Measurements from ENCODE around the gene ABCA3. TPM values are rescaled to one million over a fixed set of nuclear protein-coding genes. Genes with fewer than 3 reads are reported as not detected.

ABCA3 gene
- total and polyA plus RNA-seq, 2 experiments from 2014 or later: 3.0 to 4.1 TPM

DNA sequence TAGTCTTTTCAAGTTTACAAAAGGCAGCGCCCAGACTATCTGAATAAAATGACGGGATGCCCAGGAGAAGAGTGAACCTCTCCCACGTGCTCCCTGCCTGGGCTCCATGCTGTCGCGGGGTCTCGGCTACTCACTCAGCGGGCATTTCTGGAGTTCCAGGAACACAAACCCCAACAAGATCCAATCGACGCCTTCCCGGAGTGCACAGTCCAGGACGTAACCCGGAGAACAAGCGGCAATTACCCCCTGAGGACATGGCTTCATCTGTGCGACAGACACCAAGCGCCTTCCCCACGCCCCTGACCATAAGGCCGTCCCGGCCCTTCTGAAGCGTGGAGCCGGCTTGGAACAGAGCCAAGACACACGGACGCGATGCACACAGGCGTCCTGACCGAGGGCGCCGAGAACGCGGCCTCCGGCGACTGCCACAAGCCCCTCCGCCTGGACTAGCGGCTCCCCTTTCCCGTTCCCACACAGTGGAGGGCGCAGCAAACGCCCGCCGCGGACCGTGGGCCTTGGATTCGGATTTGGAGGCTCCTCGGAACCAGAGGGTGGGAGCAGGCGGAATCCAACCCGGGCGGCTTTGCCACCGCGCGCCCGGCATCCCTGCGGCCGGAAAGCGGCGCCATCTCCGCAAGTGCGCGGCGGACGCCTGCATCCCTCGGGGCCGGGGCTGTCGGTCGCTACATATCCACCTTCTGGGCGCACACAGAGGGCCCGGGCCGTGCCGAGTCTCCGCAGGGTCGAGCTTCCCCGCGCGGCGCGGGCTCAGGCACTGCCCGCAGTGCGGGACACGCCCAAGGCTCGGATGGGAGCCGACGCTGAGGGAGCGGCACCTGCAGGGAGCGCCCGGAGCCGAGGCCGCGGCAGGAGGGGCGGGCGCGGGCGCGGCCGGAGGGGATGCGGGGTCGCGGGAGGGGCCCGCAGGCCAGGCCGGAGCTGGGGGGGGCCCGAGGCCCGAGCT lies 725 bp downstream of the ABCA3 start:
- peaks cover 5% of the 10 kb centered on the region for H3K4me1 Mint-ChIP-seq
- H3K36me3 Mint-ChIP-seq (ENCODE audit: low read depth): peaks cover 7% of the 10 kb centered on the region
- Histone ChIP-seq H3K27me3 (ENCODE audit: insufficient read depth) (peaks cover 57% of the 10 kb centered on the region), H3K4me3 (peak overlapping the region; percentile 74), H3K4me1 (ENCODE audit: insufficient read depth) (no peaks in the 10 kb centered on the region), H3K27ac (ENCODE audit: low read depth) (no peak overlapping the region), H2AFZ (peak overlapping the region; percentile 98), H3K9me2 (ENCODE audit: insufficient read depth) (no peaks in the 10 kb centered on the region), H3K79me2 (replicated peaks; ENCODE audit: insufficient read depth) (no peaks in the 10 kb centered on the region), H3K4me2 (peak overlapping the region; percentile 92), H3F3A (replicated peaks; ENCODE audit: low read depth) (0 out of 2 replicates have a peak, but pooled peaks cover 3% of the 10 kb centered on the region), H3K36me3 (ENCODE audit: insufficient read depth) (no peaks in the 10 kb centered on the region), H4K20me1 (replicated peaks; ENCODE audit: insufficient read depth) (no peaks in the 10 kb centered on the region; the same call in 1 of the 2 replicates)
- DNase-seq (ENCODE audit: low spot score): peak; percentile 66
- peak; percentile 10 to 30; a peak in 2 of 4 replicates for TF ChIP-seq CTCF (conservative IDR thresholded peaks at IDR 0.05; ENCODE audit: low read depth in 2 of 2)
- TF ChIP-seq EZH2phosphoT487 (IDR thresholded peaks at IDR 0.05; ENCODE audit: unreplicated experiment): no peak
- no peak for TF ChIP-seq JUNB (IDR thresholded peaks at IDR 0.05; ENCODE audit: unreplicated experiment)
- TF ChIP-seq EZH2 (IDR thresholded peaks at IDR 0.05; ENCODE audit: low read depth, unreplicated experiment): peak; percentile 59
- peaks cover 41% of the 10 kb centered on the region for H3K27me3 Mint-ChIP-seq (ENCODE audit: insufficient read depth, low read depth, poor library complexity)
- H3K9me3 Mint-ChIP-seq: peaks cover 20% of the 10 kb centered on the region
- ATAC-seq: peak; percentile 31
- H3K27ac Mint-ChIP-seq: no peak overlapping the region
- H3K4me3 Mint-ChIP-seq: peak overlapping the region; percentile 74

DNA sequence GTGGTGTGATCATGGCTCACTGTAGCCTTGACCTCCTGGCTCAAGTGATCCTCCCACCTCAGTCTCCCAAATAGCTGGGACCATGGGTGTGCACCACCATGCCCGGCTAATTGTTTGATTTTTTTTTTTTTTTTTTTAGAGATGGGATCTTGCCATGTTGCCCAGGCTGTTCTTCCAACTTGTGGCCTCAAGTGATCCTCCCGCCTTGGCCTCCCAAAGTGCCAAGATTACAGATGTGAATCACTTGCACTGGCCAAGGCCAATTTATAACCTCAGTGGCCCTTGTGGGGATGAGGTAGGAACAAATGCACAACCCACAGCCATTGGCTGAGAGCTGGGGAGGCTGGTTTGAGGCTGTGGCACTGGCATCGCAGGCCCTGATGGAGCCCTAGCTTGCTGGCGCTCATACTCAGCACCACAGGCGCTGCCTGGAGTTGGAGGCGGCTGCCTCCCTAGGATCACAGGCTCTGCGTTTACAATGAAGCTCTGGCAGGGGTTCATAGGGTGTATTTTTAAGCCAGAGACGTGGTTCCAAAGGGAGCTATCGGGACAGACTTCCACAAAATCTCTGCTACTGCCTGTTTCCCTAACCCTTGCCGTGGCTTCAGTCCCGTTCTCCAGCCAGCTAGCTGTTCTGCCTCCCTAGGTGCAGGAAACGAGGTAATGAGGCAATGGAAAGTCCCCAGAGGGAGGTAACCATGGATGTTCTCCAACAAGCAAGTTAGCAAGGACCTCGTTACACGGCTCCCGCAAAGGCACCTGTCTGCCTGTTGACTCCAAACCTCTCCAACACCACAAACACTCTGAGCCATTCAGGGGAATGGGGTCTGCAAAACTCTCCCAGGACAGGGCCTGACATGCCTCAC lies 2.9 kb downstream of the ABCA3 start:
- Histone ChIP-seq H3K27ac (ENCODE audit: low read depth) (no peak overlapping the region), H2AFZ (no peak overlapping the region), H3K9me2 (ENCODE audit: insufficient read depth) (no peaks in the 10 kb centered on the region), H3K36me3 (ENCODE audit: insufficient read depth) (no peaks in the 10 kb centered on the region), H3K79me2 (replicated peaks; ENCODE audit: insufficient read depth) (no peaks in the 10 kb centered on the region), H4K20me1 (replicated peaks; ENCODE audit: insufficient read depth) (no peaks in the 10 kb centered on the region; the same call in 1 of the 2 replicates), H3K27me3 (ENCODE audit: insufficient read depth) (peaks cover 42% of the 10 kb centered on the region), H3K4me2 (no peak overlapping the region), H3K4me1 (ENCODE audit: insufficient read depth) (no peaks in the 10 kb centered on the region), H3K4me3 (no peak overlapping the region), H3F3A (replicated peaks; ENCODE audit: low read depth) (0 out of 2 replicates have a peak, but pooled peaks cover 3% of the 10 kb centered on the region)
- ATAC-seq: no peak
- TF ChIP-seq NANOG (IDR thresholded peaks at IDR 0.05; ENCODE audit: borderline replicate concordance): no peak
- TF ChIP-seq JUNB (IDR thresholded peaks at IDR 0.05; ENCODE audit: unreplicated experiment): no peak
- no peak for TF ChIP-seq STAT1 (IDR thresholded peaks at IDR 0.05; ENCODE audit: unreplicated experiment)
- no peak for TF ChIP-seq POLR2AphosphoS5 (IDR thresholded peaks at IDR 0.05; ENCODE audit: low read depth)
- no peak for TF ChIP-seq ZNF331 (CRISPR knock-in tag; IDR thresholded peaks at IDR 0.05; ENCODE audit: low read depth)
- TF ChIP-seq, protein P1, sequence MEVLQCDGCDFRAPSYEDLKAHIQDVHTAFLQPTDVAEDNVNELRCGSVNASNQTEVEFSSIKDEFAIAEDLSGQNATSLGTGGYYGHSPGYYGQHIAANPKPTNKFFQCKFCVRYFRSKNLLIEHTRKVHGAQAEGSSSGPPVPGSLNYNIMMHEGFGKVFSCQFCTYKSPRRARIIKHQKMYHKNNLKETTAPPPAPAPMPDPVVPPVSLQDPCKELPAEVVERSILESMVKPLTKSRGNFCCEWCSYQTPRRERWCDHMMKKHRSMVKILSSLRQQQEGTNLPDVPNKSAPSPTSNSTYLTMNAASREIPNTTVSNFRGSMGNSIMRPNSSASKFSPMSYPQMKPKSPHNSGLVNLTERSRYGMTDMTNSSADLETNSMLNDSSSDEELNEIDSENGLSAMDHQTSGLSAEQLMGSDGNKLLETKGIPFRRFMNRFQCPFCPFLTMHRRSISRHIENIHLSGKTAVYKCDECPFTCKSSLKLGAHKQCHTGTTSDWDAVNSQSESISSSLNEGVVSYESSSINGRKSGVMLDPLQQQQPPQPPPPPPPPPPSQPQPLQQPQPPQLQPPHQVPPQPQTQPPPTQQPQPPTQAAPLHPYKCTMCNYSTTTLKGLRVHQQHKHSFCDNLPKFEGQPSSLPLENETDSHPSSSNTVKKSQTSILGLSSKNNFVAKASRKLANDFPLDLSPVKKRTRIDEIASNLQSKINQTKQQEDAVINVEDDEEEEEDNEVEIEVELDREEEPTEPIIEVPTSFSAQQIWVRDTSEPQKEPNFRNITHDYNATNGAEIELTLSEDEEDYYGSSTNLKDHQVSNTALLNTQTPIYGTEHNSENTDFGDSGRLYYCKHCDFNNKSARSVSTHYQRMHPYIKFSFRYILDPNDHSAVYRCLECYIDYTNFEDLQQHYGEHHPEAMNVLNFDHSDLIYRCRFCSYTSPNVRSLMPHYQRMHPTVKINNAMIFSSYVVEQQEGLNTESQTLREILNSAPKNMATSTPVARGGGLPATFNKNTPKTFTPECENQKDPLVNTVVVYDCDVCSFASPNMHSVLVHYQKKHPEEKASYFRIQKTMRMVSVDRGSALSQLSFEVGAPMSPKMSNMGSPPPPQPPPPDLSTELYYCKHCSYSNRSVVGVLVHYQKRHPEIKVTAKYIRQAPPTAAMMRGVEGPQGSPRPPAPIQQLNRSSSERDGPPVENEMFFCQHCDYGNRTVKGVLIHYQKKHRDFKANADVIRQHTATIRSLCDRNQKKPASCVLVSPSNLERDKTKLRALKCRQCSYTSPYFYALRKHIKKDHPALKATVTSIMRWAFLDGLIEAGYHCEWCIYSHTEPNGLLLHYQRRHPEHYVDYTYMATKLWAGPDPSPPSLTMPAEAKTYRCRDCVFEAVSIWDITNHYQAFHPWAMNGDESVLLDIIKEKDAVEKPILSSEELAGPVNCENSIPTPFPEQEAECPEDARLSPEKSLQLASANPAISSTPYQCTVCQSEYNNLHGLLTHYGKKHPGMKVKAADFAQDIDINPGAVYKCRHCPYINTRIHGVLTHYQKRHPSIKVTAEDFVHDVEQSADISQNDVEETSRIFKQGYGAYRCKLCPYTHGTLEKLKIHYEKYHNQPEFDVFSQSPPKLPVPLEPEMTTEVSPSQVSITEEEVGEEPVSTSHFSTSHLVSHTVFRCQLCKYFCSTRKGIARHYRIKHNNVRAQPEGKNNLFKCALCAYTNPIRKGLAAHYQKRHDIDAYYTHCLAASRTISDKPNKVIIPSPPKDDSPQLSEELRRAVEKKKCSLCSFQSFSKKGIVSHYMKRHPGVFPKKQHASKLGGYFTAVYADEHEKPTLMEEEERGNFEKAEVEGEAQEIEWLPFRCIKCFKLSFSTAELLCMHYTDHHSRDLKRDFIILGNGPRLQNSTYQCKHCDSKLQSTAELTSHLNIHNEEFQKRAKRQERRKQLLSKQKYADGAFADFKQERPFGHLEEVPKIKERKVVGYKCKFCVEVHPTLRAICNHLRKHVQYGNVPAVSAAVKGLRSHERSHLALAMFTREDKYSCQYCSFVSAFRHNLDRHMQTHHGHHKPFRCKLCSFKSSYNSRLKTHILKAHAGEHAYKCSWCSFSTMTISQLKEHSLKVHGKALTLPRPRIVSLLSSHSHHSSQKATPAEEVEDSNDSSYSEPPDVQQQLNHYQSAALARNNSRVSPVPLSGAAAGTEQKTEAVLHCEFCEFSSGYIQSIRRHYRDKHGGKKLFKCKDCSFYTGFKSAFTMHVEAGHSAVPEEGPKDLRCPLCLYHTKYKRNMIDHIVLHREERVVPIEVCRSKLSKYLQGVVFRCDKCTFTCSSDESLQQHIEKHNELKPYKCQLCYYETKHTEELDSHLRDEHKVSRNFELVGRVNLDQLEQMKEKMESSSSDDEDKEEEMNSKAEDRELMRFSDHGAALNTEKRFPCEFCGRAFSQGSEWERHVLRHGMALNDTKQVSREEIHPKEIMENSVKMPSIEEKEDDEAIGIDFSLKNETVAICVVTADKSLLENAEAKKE (CRISPR knock-in tag; IDR thresholded peaks at IDR 0.05): no peak
- DNase-seq (ENCODE audit: low spot score): no peak
- Mint-ChIP-seq H3K27ac (no peak overlapping the region), H3K9me3 (peaks cover 20% of the 10 kb centered on the region), H3K27me3 (ENCODE audit: insufficient read depth, low read depth, poor library complexity) (peaks cover 35% of the 10 kb centered on the region), H3K36me3 (ENCODE audit: low read depth) (peaks cover 7% of the 10 kb centered on the region), H3K4me3 (no peak overlapping the region; the same call in 2 of the 3 replicates), H3K4me1 (peaks cover 5% of the 10 kb centered on the region)
